Retinal pigment epithelial cell (primary cell): ENCODE data around the gene TBC1D4.

Experiments used
- DNase-seq: peaks from one replicate; pipeline ENCODE4 v3.0.0-alpha.2; 2010; ENCODE audit warnings: low read depth
- H3K4me3 ChIP-seq: 2 replicates; pipeline ENCODE4 v1.5.1; 2011; ENCODE audit warnings: mild to moderate bottlenecking, low read length, control low read depth, moderate library complexity
- CTCF ChIP-seq: conservative IDR thresholded peaks from 2 replicates; pipeline ENCODE4 v1.5.1; 2011; ENCODE audit warnings: low read depth, low read length, control low read depth, inconsistent platforms

The TBC1D4 gene

GRCh38 chr13:75364131-75364713 is 117.7 kb downstream of the TBC1D4 start:
- no peak overlapping the region for H3K4me3 ChIP-seq
- no peak for DNase-seq
- TF ChIP-seq CTCF, result no peak

- H3K4me3 ChIP-seq, result no peak overlapping the region
- DNase-seq, result no peak
- TF ChIP-seq CTCF, result no peak
Measured at GRCh38 chr13:75363371-75363770, 118.6 kb downstream of the TBC1D4 start.

DNA sequence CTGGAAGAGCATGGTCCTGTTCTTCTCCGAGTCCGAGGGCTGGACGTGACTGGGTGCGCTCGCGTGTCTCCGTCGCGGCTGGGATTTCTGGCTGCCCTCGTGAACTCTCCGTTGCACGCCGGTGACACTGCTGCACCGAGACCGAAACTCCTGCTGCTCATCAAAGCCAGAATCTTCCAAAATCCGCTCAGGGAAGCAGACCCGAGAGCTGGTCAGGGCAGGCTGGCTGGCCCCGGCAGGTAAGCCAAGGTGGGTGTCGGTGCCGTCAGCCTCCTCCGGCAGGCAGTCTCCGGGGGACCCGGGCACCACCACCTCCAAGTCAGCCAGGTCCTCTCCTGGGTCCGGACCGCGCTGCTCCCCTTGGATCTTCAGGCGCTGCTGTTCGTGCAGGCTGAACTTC is 119.9 kb downstream of the TBC1D4 start:
- H3K4me3 ChIP-seq, result no peak overlapping the region
- TF ChIP-seq CTCF, result no peak
- DNase-seq, result no peak

GRCh38 chr13:75360170-75360569 is 121.8 kb downstream of the TBC1D4 start:
- TF ChIP-seq CTCF, result no peak
- no peak overlapping the region for H3K4me3 ChIP-seq
- no peak for DNase-seq

GRCh38 chr13:75359266-75359665 is 122.7 kb downstream of the TBC1D4 start:
- peak; percentile 76 for DNase-seq
- TF ChIP-seq CTCF, result no peak
- no peak overlapping the region for H3K4me3 ChIP-seq

DNA sequence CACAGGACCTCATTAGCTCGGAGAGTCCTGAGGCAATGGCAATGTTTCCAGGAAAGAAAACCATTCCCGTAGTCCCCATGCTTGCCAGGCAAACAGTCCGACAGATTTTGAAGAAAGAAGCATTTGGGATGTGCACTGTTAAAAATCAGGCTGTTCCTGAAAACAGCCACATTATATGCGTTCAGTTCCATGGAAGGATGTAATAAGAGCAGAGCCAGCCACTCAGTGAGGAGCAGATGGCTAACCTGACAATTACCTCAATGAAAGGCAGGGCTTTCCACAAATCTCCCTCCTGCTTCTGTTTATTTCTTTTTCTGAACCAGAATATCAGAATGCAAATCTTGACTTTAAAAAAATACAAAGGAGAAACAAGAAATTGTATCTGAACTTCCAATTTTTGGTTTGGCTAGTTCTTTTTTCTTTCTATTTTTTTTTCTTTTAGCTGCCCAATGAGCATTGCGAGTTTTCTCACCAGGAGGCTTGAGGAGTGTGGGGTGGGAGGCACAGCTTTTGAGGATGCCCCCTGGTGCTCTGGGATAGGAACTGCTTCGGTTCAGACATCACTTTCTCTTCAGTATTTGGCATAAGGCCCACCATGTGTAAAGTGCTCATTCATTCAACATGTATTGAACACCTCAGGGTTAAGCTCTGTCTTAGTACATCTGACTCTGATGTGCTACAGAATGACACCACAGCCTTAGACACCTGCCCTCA is 124.2 kb downstream of the TBC1D4 start:
- H3K4me3 ChIP-seq, result no peak overlapping the region
- TF ChIP-seq CTCF, result peak; percentile 73
- DNase-seq, result no peak

DNA sequence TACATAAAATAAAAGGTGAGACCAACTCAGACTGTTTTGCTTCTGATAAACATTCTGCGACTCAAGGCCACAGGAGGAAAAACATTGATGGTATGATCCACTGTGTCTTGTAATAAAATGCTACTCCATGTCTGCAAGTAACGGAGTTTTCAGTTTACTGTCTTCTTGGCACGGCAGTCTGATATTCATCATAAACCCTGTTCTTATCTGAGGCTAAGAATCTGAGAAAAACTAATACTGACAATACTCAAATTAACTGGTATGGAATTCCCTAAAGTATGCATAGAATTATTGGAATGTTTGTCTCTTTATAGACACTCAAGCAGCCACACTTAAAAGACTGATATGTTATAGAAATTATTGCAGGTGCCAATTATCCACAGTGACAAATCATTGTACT is 125.5 kb downstream of the TBC1D4 start:
- TF ChIP-seq CTCF, result no peak
- no peak overlapping the region for H3K4me3 ChIP-seq
- DNase-seq, result no peak
